Left renal pelvis (tissue), 4 donors: ENCODE data around the gene MGAT5. TPM values are rescaled to one million over a fixed set of nuclear protein-coding genes. Genes with fewer than 3 reads are reported as not detected.

Experiments used
- DNase-seq, 4 donors: peaks; one replicate each; pipeline ENCODE4 v3.0.0-alpha.2; 2013; ENCODE audit warnings: low read depth in 4 of 4, low spot score in 3 of 4
- polyA plus RNA-seq, 4 donors: library from polyadenylated mRNA; unstranded; fragments of 120-200 nt; gene quantifications; one replicate each; pipeline ENCODE4 v1.2.1, GENCODE V29; 2013; ENCODE audit not compliant: insufficient read length in 4 of 4

Gene MGAT5, protein sequence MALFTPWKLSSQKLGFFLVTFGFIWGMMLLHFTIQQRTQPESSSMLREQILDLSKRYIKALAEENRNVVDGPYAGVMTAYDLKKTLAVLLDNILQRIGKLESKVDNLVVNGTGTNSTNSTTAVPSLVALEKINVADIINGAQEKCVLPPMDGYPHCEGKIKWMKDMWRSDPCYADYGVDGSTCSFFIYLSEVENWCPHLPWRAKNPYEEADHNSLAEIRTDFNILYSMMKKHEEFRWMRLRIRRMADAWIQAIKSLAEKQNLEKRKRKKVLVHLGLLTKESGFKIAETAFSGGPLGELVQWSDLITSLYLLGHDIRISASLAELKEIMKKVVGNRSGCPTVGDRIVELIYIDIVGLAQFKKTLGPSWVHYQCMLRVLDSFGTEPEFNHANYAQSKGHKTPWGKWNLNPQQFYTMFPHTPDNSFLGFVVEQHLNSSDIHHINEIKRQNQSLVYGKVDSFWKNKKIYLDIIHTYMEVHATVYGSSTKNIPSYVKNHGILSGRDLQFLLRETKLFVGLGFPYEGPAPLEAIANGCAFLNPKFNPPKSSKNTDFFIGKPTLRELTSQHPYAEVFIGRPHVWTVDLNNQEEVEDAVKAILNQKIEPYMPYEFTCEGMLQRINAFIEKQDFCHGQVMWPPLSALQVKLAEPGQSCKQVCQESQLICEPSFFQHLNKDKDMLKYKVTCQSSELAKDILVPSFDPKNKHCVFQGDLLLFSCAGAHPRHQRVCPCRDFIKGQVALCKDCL
- 10 to 100 TPM; 40.5 to 53.8 (median 48.2) TPM for polyA plus RNA-seq

DNA sequence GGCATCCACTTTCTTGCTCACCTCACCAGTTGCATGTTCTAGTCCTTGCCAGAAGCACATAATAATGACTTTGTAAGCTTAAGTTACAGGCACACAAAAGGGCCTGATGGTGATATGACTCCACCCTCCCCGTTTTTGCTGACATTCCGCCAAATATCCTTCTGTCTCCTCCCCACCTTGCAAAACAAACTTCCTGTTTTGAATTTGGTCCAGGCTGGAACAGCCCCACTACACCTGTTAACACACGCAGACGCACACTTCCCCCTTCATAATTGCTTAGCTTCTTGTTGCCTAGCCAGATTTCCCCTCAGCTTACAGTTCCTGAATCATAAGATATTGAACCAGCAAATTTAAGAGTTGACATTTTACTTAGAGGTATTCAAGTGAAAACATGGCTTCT is at the start of gene MGAT5:
Gene MGAT5, plus strand, starts transcription at position 269 of the 400 bp plus-strand sequence. CDS start 332 bp downstream, outside the sequence.
- DNase-seq, result no peak

DNA sequence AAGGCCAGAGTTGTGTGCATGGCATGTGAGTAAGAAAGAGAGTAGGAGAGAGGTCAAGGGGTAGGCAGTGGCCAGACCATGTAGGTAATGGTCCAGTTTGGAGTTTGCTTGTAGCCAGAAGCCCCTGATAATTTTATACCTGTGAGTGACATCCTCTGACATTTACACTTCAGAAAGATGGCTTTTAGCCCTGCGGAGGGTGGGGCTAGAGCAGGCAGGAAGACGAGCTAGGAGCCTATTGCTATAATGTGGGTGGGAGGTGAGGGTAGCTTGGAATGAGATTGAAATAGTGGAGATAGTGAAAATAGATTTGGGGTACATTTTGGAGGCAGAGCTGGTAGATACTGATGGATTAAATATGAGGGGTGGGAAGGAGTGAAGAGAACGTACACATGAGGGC is 48.8 kb upstream of the MGAT5 start:
- no peak for DNase-seq

DNA sequence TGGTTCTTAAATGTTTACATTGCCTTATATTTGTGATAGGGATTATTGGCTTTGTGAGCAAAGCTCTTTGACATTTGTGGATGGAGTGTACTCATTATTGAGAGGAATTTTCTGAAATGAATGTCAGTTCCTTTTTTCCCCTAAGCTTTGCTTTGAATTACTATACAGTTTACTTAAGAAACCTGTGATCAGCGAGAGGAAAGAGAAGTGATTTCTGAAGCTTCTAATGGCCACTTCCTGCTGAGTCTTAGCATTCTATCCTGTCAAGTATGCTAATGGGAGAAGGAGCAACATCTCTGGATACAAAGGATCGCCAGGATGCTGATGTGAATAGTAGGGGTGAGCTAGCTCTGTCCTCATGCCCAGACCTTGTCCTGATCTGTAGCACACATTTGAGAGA is 47.8 kb upstream of the MGAT5 start:
- no peak for DNase-seq

DNA sequence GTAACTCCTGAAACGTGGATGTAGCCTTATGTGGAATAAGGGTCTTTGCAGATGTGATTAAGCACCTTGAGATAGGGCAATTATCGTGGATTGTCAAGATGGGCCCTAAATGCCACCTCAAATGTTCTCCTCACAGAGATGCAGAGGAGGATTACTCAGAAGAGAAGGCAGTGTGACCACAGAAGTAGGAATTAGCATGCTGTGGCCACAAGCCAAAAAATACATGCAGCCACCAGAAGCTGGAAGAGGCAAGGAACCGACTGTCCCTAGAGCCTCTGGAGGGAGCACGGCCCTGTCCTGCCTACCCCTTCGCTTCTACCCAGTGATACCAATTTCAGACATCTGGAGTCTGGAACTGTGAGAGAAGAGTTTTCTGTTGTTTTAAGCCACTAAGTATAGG is 47.3 kb upstream of the MGAT5 start:
- DNase-seq, result no peak

DNA sequence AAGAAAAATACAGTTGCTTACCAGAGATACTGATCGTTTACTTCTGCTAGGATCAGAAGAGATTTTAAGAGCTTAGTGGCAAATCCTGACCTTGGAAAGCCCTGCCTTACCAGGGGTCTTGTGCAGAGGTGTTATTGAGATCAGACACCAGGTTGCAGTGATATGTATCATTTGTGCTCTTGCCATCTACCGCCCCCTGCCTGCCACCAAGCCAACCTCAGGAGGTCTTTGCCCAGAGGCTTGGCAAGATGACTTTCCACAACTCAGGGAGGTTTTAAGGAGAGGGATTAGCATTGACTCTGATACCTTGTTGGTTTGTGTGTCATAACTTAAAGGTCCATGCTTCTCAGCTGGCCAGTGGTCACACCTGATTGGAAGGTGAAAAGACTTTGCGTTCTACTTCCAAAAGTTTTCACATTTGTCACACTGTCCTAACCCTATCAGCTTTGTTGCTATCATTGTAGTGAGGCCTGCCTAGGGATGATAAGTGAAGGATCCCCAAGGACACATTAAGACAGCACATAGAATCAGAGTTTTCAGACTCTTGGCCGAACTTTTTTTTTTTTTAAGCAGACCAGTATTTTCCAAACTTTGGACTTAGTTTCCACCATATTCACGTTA is 46.2 kb upstream of the MGAT5 start:
- no peak for DNase-seq

DNA sequence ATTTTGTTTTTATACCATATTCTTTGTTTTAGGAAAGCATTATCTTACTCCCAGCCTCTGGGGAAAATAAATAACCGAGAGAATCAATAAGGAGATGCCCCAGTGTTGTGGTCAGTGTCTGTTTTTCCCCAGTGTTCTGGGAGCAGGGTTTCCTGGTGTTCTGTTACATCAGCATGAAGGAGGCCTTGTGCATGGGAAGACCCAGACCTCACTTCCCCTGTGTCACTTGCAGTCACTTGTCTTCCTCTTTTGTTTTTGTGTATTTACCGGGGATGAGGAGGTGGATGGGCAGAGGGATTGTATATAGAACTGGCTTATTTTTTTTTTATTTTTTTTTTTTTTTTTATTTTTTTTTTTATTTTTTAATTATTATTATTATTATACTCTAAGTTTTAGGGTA is 45.0 kb upstream of the MGAT5 start:
- DNase-seq, result no peak

DNA sequence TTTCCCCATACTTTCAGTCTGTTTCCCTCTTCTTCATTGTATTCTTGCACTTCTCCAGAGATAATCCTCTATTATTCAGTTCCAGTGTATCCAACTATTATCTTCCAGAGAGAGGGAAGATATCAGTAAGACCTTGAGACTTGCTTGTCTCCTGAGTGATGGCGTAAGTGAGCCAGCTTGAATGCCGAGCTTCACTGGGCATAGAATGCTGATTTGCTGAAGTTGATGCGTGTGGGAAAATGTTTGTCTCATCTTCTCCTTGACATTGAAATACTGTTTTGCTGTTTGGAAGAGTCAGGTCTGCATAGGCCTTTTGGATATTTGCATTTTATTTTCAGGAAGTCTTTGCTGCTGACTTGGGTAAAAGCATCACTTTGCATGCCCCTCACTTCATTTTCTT is 41.1 kb upstream of the MGAT5 start:
- DNase-seq, result no peak

DNA sequence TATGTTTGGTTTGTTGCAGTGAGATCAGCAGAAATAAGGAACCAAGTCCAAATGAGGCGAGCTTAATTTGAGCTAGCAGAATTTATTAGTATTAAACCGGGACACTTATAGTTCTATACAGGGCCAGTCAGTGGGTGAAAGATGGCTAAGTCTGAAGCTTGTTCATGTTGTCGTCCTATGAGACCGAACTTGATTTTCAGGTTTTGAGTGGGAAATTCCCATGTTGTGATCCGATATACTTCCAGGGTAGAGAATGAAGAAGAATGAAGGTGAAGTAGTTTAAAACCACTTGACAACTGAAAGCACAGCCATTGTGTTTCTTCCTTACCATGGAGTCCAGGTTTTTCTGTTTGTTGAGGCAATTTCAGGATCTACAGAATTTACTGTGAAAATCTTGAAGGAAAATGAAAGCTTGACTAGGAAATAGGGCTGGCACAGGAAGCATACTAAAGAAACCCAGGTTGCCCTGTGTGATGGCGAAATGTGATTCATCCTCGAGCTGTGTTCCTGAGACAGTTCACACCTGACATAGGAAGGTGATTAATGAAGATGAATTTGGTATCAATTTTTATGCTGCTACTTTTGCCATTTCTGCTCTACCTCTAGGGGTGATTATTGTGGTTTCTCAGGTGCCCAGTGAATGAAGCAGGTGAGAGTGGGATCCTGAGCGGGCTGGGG is 37.6 kb upstream of the MGAT5 start:
- no peak for DNase-seq

DNA sequence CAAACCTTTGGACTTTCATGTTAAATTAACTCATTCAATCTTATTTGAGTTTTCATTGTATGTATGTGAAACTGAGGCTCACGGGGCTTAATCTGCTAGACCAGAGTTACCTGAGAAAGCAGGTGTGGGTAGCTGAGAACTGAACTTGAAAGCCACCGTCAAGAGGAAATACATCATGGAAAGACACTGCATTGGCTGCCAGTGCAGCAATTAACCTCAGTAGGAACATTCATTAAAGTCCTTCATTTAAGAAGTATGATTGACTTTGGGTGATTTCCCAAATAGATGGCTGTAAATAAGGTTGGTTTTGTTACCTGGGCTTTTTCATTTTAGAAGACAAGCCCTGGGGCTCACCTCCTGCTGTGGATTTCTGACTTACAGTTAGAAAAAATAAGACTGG is 36.5 kb upstream of the MGAT5 start:
- DNase-seq, result no peak

DNA sequence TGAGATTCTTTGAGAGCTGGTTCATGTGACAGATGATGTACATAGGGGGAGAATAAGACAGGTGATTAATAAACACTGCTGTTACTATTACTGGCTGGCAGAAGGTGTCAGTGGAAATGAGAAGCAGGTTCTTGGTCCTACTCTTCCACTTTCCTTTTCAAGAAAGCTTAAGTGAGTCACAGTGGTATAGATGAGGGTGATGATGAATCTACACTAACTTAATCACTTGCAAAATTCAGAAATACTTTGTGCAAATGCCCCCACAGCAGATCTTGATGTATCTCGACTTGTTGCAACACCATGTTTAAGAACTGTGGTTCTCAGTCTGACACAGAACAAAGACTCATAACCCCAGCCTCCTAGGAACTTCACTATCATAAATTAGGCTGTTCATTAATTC is 35.9 kb upstream of the MGAT5 start:
- no peak for DNase-seq

DNA sequence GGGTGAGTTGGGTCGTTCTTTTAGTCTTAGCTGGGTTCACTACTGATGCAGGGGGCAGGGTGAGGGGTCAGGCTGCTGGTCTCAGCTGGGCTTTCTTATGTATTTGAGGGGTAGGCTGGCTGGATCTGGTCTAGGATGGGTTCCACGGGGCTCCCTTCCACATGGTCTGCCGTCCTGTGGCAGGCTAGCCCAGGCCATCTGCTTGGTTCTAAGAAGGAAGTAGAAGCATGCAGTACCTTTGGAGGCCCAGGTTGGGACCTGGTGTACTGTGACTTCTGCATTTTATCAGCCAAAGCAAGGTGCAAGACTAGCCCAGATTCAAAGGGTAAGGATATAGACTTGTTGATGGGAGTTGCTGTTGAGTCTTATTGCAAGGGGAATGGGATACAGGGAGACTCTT is 35.5 kb upstream of the MGAT5 start:
- no peak for DNase-seq

DNA sequence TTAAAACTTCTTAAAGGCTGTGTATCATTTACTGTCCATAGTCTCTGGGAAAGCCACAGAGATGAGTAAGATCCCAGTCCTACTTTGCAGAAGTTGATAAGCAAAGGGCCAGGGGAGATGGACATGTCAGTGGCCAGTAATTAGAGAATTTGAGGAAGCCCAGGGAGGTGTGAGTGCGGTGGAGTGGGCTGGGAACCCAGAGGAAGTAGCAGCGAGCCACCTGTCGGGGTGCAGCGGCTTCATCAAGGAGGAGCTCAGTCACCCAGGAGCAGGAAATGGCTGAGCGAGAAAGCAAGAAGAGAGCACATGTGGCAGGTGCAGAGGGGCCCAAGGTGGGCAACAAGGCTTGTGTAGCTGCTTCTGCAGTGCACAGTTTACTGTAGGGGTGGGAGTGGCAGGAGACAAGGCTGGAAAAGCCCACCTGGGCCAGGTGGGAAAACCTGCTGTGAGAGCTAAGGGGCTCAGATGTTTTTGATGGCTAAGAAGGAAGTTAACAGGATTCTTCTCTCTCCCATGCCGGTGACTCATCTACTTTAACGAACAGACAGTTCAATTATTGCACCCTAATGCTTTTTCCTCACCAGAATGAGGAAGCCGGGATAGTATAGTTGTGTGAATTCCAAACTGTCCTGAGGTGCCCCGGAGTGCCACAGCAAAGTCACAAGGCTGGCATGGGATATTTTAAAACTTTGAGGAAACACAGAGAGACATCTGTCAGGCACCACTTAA is 34.8 kb upstream of the MGAT5 start:
- no peak for DNase-seq

DNA sequence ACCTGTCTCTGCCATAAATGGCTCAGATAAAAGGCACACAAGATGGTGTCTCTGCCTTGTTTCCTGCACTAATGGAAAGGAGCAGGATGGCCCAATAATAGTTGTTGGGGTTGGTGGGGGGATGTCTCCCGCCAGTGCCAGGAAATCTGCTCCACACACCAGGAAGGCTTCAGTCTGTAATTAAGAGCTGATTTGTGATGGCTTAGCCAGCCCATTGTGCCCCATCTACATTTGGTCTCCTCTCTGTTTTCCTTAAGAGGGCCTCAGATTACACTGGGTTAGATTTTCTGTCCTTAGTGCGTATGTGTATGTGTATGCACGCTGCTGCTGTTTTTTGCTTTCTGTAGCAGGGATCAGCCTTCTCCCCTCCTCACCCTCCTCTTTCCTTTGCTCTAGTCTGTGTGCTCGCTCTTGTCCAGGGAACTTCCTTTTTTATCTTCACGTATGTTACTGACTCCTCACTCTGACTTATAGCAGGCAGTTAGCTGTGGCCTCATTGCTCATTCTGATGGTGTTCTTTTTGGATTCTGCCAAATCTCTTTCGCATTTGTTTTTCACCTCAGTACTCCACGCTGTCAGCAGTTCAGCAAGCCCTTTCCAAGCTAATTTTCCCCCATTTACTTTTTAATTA is 33.4 kb upstream of the MGAT5 start:
- no peak for DNase-seq

DNA sequence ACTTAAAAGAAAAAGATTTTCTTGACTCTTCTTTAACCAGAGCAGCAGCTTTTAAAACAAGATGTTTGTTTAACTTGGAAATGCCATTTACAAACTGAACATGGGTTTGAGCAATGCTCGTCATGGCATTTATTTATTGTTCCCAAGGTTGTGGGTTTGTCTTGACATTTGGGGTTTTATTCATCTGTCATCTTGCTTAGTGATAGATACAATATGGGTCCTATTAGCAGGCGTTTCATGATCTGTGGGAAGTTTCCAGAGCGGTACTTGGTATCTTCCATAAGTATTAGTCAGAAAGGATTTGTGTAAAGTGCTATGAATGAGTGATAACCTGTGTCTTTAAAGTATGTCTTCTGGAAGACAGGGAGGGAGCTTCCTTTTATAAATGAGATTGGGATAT is 29.9 kb upstream of the MGAT5 start:
- DNase-seq, result no peak

DNA sequence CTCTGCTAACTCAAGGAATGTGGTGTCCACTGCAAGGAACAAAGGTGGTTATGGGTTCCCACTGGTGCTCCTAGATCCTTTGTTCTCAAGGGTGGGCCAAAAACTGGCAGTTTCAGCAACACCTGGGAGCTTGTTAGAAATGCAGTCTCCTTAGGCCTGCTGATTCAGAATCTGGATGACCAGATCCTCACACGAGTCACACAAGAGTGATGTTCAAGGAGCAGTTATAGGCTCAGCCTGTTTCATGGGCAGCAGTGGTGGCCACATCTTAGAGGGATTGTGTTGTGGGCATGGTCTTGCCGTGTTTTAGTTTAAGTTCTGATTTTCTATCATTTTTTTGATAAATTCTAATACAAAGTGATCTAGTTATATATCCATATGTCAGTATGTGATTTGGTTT is 28.7 kb upstream of the MGAT5 start:
- DNase-seq, result no peak

DNA sequence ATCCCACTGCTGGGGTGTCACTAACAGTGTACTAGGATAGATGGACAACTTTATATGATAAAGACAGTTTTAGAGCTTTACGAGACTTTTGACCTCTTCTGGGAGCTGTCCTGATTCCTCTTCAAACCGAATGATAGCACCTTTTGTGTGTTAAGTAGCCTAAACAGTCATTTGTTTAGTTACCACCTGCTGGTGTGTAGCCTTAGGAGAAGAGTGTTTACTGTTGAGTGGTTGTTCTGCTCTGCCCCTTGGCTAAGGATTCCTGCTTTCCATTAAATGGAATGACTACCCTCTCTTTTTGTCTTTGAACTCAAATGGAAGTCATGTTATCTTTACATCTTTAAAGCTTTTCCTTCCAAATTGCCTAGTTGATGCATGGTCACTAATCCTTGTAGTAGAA is 28.0 kb upstream of the MGAT5 start:
- DNase-seq, result no peak

DNA sequence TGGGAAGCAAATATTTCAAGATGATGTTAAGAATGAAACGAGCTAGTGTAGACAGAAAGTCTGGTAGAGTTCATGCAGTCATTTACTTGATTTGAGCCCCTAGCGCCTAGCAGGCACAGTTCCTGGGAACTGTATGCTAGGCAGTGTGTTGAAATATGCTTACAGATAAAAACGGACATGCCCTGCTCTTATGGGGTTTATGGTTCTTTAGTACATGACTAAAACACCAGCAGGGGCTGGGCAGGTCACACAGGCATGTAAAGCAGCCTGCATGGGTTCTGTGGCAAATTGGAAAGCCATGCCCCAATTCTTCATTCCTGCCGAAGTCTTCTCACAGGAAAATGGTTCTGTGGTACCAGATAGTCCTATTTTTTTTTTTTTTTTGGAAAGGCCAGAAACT is 27.3 kb upstream of the MGAT5 start:
- no peak for DNase-seq

DNA sequence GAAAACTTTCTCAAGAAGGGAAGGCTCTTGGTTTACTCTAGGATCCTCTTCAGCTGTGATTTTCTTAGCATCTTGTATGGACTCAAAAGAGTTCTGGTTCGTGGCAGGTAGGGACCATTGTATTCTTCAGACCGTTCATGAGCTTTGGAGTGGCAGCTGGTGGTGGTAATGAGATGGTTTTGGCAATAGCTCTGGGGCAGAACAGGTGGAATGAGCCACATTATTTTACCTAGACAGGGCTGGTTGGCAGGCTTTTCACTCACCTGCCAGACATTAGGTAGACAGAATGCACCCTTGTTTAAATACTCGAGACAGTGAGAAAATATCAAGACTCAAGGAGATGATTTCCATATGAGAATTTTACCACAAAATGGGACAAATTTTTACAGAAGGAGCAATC is 26.2 kb upstream of the MGAT5 start:
- no peak for DNase-seq

DNA sequence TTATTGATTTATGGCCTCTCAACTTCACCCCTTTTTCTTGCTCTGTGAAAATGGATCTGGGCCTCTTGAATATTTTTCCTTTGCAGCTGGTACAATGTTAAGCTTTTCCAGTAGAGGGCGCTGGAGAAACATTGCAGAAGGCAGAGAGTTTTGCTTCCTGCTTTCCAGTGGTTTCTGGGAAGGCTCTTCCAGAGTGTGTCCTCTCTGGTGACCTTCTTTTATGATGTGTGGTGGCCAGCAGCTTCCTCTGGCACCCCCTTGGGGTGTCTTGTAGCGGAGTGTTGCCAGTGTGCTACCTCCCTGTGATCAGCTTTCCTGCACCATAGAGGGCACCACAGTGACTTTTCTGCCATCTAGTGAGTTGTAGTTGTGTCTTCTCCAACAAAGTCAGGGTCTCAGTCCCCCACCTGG is 25.4 kb upstream of the MGAT5 start:
- DNase-seq, result no peak

DNA sequence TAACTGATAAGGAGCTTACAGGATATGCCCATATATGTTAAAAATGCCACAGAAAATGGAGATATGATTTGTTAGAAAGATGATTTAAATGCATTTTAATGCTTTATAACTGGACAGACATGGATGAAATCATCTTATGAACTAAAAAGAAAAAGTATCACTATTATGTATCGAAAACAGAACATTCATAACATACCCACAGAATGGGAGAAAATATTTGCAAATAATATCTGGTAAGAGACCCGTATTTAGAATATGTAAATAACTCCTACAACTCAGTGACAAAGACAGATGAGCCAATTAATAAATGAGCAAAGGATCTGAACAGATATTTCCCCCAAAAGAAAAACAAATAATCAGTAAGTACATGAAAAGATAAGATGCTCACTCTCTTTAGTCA is 24.3 kb upstream of the MGAT5 start:
- no peak for DNase-seq
